HepG2 (cell line): ENCODE measurements around the gene MSANTD1. TPM values are rescaled to one million over a fixed set of nuclear protein-coding genes. Genes with fewer than 3 reads are reported as not detected.
A peak's percentile ranks its signal among the peaks of the same experiment; 100 is the strongest.

Experiments used
- ATAC-seq: fragments of 200-7000 bp; cut with Tn5 transposase; 3 replicates; pipeline ENCODE4 v1.9.1; 2020; ENCODE audit warnings: mild to moderate bottlenecking, moderate library complexity
- BruUV-seq: library from RNA; stranded (reverse); fragments of 400-500 nt; replicated peaks from 2 replicates; lab custom pipeline; 2021; lab: Mats Ljungman, UMichigan
- CTCF ChIA-PET: fragments of 300-600 bp; formaldehyde crosslinking; extraction: SDS; loops from one replicate; lab custom pipeline; 2021; ENCODE audit warnings: low total read pairs, inconsistent platforms, low intra/inter-chr PET ratio; lab: Yijun Ruan, JAX
- POLR2A ChIA-PET: fragments of 350-600 bp; sonication (Branson Sonifier 250); formaldehyde crosslinking; loops from one replicate; lab custom pipeline; 2020; ENCODE audit warnings: antibody characterized with exemption, inconsistent platforms; lab: Yijun Ruan, JAX
- DNase-seq: peaks from one replicate; pipeline ENCODE4 v3.0.0-alpha.2; 2015; ENCODE audit warnings: low spot score
- FAIRE-seq: peaks from 3 replicates; lab custom pipeline; 2011; peaks lifted over from hg19 to GRCh38; lab: Jason Lieb, UNC
- H2AFZ ChIP-seq: one replicate; pipeline ENCODE4 v1.6.1; 2011; ENCODE audit warnings: low read length, inconsistent platforms
- H3K27ac ChIP-seq: fragments of 300-600 bp; 3 replicates; pipeline ENCODE4 v1.8.0; 2011; ENCODE audit warnings: mixed run types, mild to moderate bottlenecking, mixed read lengths, low read length, inconsistent platforms; ENCODE audit not compliant: insufficient read depth; ENCODE audit errors: extremely low read length
- H3K27me3 ChIP-seq, 2 experiments: fragments of 200-600 bp in 1 of 2; 2 replicates in 1 of 2; 3 replicates in 1 of 2; pipeline versions ENCODE4 v1.6.0 to v1.8.0; 2011; ENCODE audit warnings: low read length in 2 of 2, mild to moderate bottlenecking in 2 of 2, moderate library complexity in 2 of 2, inconsistent platforms in 1 of 2; ENCODE audit not compliant: insufficient read depth in 2 of 2, control insufficient read depth in 1 of 2
- H3K36me3 ChIP-seq, 2 experiments: fragments of 200-600 bp in 1 of 2; replicated peaks in 1 of 2; 2 replicates in 1 of 2; 3 replicates in 1 of 2; pipeline versions ENCODE4 v1.5.1 to v1.8.0; 2011; ENCODE audit warnings: low read length in 2 of 2, inconsistent platforms in 1 of 2; ENCODE audit not compliant: insufficient read depth in 2 of 2, control insufficient read depth in 1 of 2
- H3K4me1 ChIP-seq: 2 replicates; pipeline ENCODE4 v1.5.1; 2012; ENCODE audit warnings: low read length, inconsistent platforms; ENCODE audit not compliant: insufficient read depth
- H3K4me2 ChIP-seq: 2 replicates; pipeline ENCODE4 v1.6.0; 2011; ENCODE audit warnings: low read depth, low read length, inconsistent platforms
- H3K4me3 ChIP-seq, 3 experiments: fragments of 200-600 bp in 1 of 3; sonication (generic), shearing (Covaris generic) in 1 of 3; replicated peaks in 1 of 3; 2 replicates each; pipeline ENCODE4 v1.5.1; 2011 to 2016; ENCODE audit warnings: low read length in 3 of 3, inconsistent platforms in 2 of 3, low read depth in 2 of 3, mild to moderate bottlenecking in 2 of 3, control low read depth in 1 of 3, mixed read lengths in 1 of 3; ENCODE audit not compliant: insufficient read depth in 1 of 3
- H3K79me2 ChIP-seq: one replicate; pipeline ENCODE4 v1.6.1; 2011; ENCODE audit warnings: low read length, inconsistent platforms; ENCODE audit not compliant: insufficient read depth
- H3K9ac ChIP-seq: 2 replicates; pipeline ENCODE4 v1.6.0; 2011; ENCODE audit warnings: mild to moderate bottlenecking, low read depth, low read length, inconsistent platforms; ENCODE audit not compliant: insufficient read depth
- H3K9me3 ChIP-seq: 2 replicates; pipeline ENCODE4 v1.5.1; 2012; ENCODE audit warnings: mild to moderate bottlenecking, low read length
- H4K20me1 ChIP-seq: 2 replicates; pipeline ENCODE4 v1.6.0; 2011; ENCODE audit warnings: inconsistent platforms, mild to moderate bottlenecking, low read length, moderate library complexity; ENCODE audit not compliant: insufficient read depth
- GABPA ChIP-seq, 2 experiments: IDR thresholded peaks; 2 replicates each; pipeline ENCODE4 v1.6.1; 2011 to 2016; ENCODE audit warnings: low read depth in 2 of 2, low read length in 1 of 2, missing biosample characterization in 1 of 2, missing genetic modification characterization in 1 of 2
- MED1 ChIP-seq: sonication (generic); formaldehyde crosslinking; IDR thresholded peaks from 2 replicates; pipeline ENCODE4 v1.4.0; 2020; ENCODE audit warnings: missing genetic modification reagents
- NBN ChIP-seq: fragments of 450-650 bp; conservative IDR thresholded peaks from 2 replicates; pipeline ENCODE4 v1.6.1; 2017
- POGZ ChIP-seq: sonication (generic); formaldehyde crosslinking; IDR thresholded peaks from 2 replicates; pipeline ENCODE4 v1.4.0; 2020; ENCODE audit warnings: mild to moderate bottlenecking, missing genetic modification reagents
- TCF7 ChIP-seq: sonication (generic); IDR thresholded peaks from 2 replicates; pipeline ENCODE4 v1.6.1; 2016; ENCODE audit warnings: antibody characterized with exemption, low read depth
- ZKSCAN1 ChIP-seq: fragments of 150-350 bp; IDR thresholded peaks from 2 replicates; pipeline ENCODE4 v1.6.1; 2014; ENCODE audit warnings: low read length
- ZNF33A ChIP-seq: sonication (generic); formaldehyde crosslinking; IDR thresholded peaks from 2 replicates; pipeline ENCODE4 v1.5.1; 2020; ENCODE audit warnings: missing genetic modification reagents, mild to moderate bottlenecking, moderate library complexity, borderline replicate concordance
- ZNF607 ChIP-seq: sonication (generic); formaldehyde crosslinking; IDR thresholded peaks from 2 replicates; pipeline ENCODE4 v1.5.1; 2020; ENCODE audit warnings: missing genetic modification reagents, mild to moderate bottlenecking, borderline replicate concordance
- ZNF883 ChIP-seq: sonication (generic); formaldehyde crosslinking; IDR thresholded peaks from 2 replicates; pipeline ENCODE4 v1.5.1; 2020; ENCODE audit warnings: mild to moderate bottlenecking, missing genetic modification reagents; ENCODE audit errors: not compliant biosample characterization
- WGBS: methylation state at CpG from one replicate; pipeline ENCODE4 v1.1.6; 2017; ENCODE audit warnings: low lambda C conversion rate; 5-methylcytosine and 5-hydroxymethylcytosine counted together
- in situ Hi-C: cut with HindIII; loops from 2 replicates; pipeline ENCODE4 v1.10.0; 2017; ENCODE audit warnings: low pct_unique_long_range_greater_than_20kb; ENCODE audit not compliant: extremely low pct_ligation_motif_present
- intact Hi-C: fragments of 100-400 bp; cut with micrococcal nuclease; formaldehyde crosslinking; loops from one replicate; pipeline ENCODE4 v1.10.0; 2022; ENCODE audit not compliant: unreplicated experiment
- polyA plus RNA-seq, 8 experiments: library from polyadenylated mRNA; depleted of rRNA in 3 of 8; stranded (reverse) in 7 of 8; unstranded in 1 of 8; fragments of >200 nt; fragmentation: Illumina TruSeq in 4 of 8; extraction: Trizol in 4 of 8; gene quantifications; 2 replicates each; pipeline versions ENCODE4 v1.2.1 to v1.2.3, GENCODE V29; 2011 to 2016; ENCODE audit warnings: low read depth in 4 of 8, missing spikeins in 1 of 8, mixed read lengths in 1 of 8; ENCODE audit not compliant: insufficient read depth in 1 of 8
- total RNA-seq, 5 experiments: library from RNA; depleted of rRNA; stranded (reverse); fragments of >200 nt; fragmentation: Illumina TruSeq; extraction: Trizol; gene quantifications; 2 replicates each; pipeline ENCODE4 v1.2.3, GENCODE V29; 2016; ENCODE audit warnings: low read depth in 1 of 5
- TF ChIP-seq, protein P1 (sequence below): sonication (generic); formaldehyde crosslinking; IDR thresholded peaks from 2 replicates; pipeline ENCODE4 v1.4.0; 2020; ENCODE audit warnings: missing genetic modification reagents, borderline replicate concordance
- TF ChIP-seq, protein P2 (sequence below): sonication (generic); formaldehyde crosslinking; IDR thresholded peaks from 2 replicates; pipeline ENCODE4 v1.8.0; 2022; ENCODE audit warnings: mild to moderate bottlenecking, missing genetic modification reagents, moderate library complexity

MSANTD1 gene
- total and polyA plus RNA-seq, 2 of the 13 experiments (the other 11 are each of a cell fraction or from before 2014, with no cell fraction given) = 0.22 to 0.40 TPM

DNA sequence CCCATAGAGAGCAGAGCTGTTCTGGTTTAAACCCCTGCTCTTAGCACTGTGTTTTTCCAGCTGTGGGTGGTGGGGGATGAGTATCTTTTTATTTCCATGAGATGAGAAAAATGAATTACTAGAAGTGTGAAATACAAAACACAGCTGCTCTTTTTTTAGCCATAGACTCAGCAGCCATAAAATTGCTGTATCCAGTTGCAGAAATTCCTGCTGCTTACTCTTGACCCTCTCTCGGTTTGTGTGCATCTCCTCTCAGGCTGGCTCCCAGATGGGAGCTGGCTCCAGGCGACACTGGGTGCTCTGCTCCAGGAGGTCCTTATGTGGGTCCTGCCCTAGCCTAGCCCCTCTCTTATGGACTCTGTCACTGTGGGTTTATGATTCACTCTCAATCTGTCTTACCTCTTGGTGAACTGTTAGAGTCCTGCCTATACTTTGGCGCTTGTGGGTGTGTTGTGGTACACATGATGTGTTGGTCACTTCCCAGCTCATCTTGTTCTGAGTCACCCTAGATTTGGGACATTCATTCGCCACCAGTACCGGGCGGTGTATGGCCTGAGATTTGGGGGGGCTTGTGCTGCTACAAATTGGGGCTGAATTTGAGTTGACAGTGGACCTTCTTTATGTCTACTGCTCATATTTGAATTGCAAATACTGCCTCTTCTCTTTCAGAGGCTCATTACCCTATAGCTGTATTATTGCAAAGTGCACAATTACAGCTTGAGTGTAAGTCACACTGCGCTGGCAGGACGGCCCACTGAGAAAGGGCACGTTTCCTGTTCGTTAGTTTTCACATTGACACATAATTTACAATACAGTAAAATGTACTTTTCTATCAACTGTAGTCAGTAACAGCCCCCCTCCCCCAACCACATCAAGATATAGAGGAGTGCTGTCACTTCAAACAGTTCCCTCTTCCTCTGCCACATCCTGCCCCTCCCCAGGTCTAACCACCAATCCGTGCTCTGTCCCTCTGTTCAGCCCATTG, 46.9 kb upstream of the MSANTD1 start:
- TF ChIP-seq ZNF607 (0 out of 2 replicates have a peak, but pooled peaks have one; percentile 33), ZKSCAN1 (no peak), NBN (no peak), GABPA (IDR thresholded peaks at IDR 0.05; ENCODE audit: low read depth, low read length) (no peak), GABPA (CRISPR knock-in tag; IDR thresholded peaks at IDR 0.05; ENCODE audit: low read depth) (0 out of 2 replicates have a peak, but pooled peaks have one; percentile 9), TCF7 (peak; percentile 27; the same call in 1 of the 2 replicates), MED1 (0 out of 2 replicates have a peak, but pooled peaks have one; percentile 14), POGZ (CRISPR knock-in tag) (no peak), ZNF33A (CRISPR knock-in tag) (no peak), ZNF883 (CRISPR knock-in tag) (no peak)
- TF ChIP-seq, protein P1, sequence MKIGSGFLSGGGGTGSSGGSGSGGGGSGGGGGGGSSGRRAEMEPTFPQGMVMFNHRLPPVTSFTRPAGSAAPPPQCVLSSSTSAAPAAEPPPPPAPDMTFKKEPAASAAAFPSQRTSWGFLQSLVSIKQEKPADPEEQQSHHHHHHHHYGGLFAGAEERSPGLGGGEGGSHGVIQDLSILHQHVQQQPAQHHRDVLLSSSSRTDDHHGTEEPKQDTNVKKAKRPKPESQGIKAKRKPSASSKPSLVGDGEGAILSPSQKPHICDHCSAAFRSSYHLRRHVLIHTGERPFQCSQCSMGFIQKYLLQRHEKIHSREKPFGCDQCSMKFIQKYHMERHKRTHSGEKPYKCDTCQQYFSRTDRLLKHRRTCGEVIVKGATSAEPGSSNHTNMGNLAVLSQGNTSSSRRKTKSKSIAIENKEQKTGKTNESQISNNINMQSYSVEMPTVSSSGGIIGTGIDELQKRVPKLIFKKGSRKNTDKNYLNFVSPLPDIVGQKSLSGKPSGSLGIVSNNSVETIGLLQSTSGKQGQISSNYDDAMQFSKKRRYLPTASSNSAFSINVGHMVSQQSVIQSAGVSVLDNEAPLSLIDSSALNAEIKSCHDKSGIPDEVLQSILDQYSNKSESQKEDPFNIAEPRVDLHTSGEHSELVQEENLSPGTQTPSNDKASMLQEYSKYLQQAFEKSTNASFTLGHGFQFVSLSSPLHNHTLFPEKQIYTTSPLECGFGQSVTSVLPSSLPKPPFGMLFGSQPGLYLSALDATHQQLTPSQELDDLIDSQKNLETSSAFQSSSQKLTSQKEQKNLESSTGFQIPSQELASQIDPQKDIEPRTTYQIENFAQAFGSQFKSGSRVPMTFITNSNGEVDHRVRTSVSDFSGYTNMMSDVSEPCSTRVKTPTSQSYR = peak; percentile 53; the same call in 1 of the 2 replicates
- TF ChIP-seq, protein P2, sequence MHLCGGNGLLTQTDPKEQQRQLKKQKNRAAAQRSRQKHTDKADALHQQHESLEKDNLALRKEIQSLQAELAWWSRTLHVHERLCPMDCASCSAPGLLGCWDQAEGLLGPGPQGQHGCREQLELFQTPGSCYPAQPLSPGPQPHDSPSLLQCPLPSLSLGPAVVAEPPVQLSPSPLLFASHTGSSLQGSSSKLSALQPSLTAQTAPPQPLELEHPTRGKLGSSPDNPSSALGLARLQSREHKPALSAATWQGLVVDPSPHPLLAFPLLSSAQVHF = no peak
- no peak overlapping the region for H3K4me3 ChIP-seq
- no peaks in the 10 kb centered on the region for H3K27me3 ChIP-seq
- H3K79me2 ChIP-seq = no peaks in the 10 kb centered on the region
- no peaks in the 10 kb centered on the region for H3K9me3 ChIP-seq
- H2AFZ ChIP-seq = no peak overlapping the region
- H3K9ac ChIP-seq = no peak overlapping the region
- no TSS peak for BruUV-seq
- ATAC-seq (peak; percentile 27), FAIRE-seq (peak; percentile 23), DNase-seq (peak; percentile 53)
- H3K36me3 ChIP-seq = peaks cover 12 to 31% of the 10 kb centered on the region in 2 experiments; a peak in 4 of 5 replicates
- H3K27ac ChIP-seq = peak overlapping the region; percentile 95
- ChIA-PET CTCF (no interaction called here), POLR2A (interaction anchor here (0.7 kb wide), 2 partner anchors 48 to 444 kb away, joined by 3 to 5 read pairs; no protein-coding TSS in a partner anchor)
- intact Hi-C loops (loop anchor here (10.0 kb wide), 1 partner anchor 63 kb away; no protein-coding TSS in a partner anchor), in situ Hi-C loops (no loop called here)
- H3K4me1 ChIP-seq = peaks cover 57% of the 10 kb centered on the region
- H3K4me2 ChIP-seq = peak overlapping the region; percentile 59; the same call in 1 of the 2 replicates
- WGBS = 87% methylated on average over 11 of the region's 11 CpGs
- H4K20me1 ChIP-seq = no peaks in the 10 kb centered on the region
